Endothelial cell of umbilical vein (primary cell): ENCODE results near the gene ATP4A.

ENCODE experiments used
- JUN ChIP-seq: IDR thresholded peaks from 2 replicates; pipeline ENCODE4 v1.6.1; 2011; ENCODE audit warnings: borderline replicate concordance, low read depth; ENCODE audit not compliant: insufficient read length, insufficient read depth
- POLR2AphosphoS5 ChIP-seq: IDR thresholded peaks from 2 replicates; pipeline ENCODE4 v1.6.1; 2012; ENCODE audit warnings: low read depth, mild to moderate bottlenecking, control low read depth, low read length, moderate library complexity; ENCODE audit not compliant: insufficient read depth

- TF ChIP-seq POLR2AphosphoS5 (no peak), JUN (no peak)
These were observed 21.2 kb downstream of the ATP4A start for GRCh38 chr19:35542209-35542608.
